Stimulated activated naive CD8-positive, alpha-beta T cell treated with anti-CD3 and anti-CD28 coated beads, Interleukin-15, Interleukin-2, amounts not matched to agents 100 ng/mL and 50 ng/mL, for 24 hours (primary cell): ENCODE measurements around the gene SALL3.

Source experiments
- H3K27ac Mint-ChIP-seq: one replicate; pipeline ENCODE4 v1.8.0; 2021; ENCODE audit warnings: mild to moderate bottlenecking, mixed read lengths
- H3K27me3 Mint-ChIP-seq: one replicate; pipeline ENCODE4 v1.8.0; 2021; ENCODE audit warnings: mixed read lengths
- H3K36me3 Mint-ChIP-seq: one replicate; pipeline ENCODE4 v1.8.0; 2021; ENCODE audit warnings: low read depth, mixed read lengths
- H3K4me1 Mint-ChIP-seq: one replicate; pipeline ENCODE4 v1.8.0; 2021; ENCODE audit warnings: low read depth, mixed read lengths
- H3K4me3 Mint-ChIP-seq: one replicate; pipeline ENCODE4 v1.8.0; 2021; ENCODE audit warnings: mild to moderate bottlenecking, mixed read lengths
- H3K9me3 Mint-ChIP-seq: one replicate; pipeline ENCODE4 v1.8.0; 2021; ENCODE audit warnings: mixed read lengths

SALL3 gene

GRCh38 chr18:78981989-78982620, 2.5 kb downstream of the SALL3 start:
- H3K27ac Mint-ChIP-seq, result no peak overlapping the region
- peaks cover 5% of the 10 kb centered on the region for H3K9me3 Mint-ChIP-seq
- peaks cover 14% of the 10 kb centered on the region for H3K4me1 Mint-ChIP-seq
- H3K27me3 Mint-ChIP-seq, result peaks cover 73% of the 10 kb centered on the region
- peaks cover 8% of the 10 kb centered on the region for H3K36me3 Mint-ChIP-seq
- peak overlapping the region; percentile 22 for H3K4me3 Mint-ChIP-seq

- H3K27me3 Mint-ChIP-seq, result peaks cover 72% of the 10 kb centered on the region
- peaks cover 9% of the 10 kb centered on the region for H3K4me1 Mint-ChIP-seq
- no peak overlapping the region for H3K27ac Mint-ChIP-seq
- H3K36me3 Mint-ChIP-seq, result peaks cover 4% of the 10 kb centered on the region
- H3K9me3 Mint-ChIP-seq, result peaks cover 5% of the 10 kb centered on the region
- no peak overlapping the region for H3K4me3 Mint-ChIP-seq
Measured at GRCh38 chr18:78983512-78983911, 3.9 kb downstream of the SALL3 start.

- Mint-ChIP-seq H3K27me3 (peaks cover 76% of the 10 kb centered on the region), H3K4me1 (peaks cover 7% of the 10 kb centered on the region), H3K9me3 (peaks cover 5% of the 10 kb centered on the region), H3K36me3 (peaks cover 4% of the 10 kb centered on the region), H3K27ac (no peak overlapping the region), H3K4me3 (no peak overlapping the region)
Measured at GRCh38 chr18:78984941-78985784, 5.5 kb downstream of the SALL3 start.

GRCh38 chr18:78986018-78986481, 6.4 kb downstream of the SALL3 start:
- H3K9me3 Mint-ChIP-seq, result peaks cover 5% of the 10 kb centered on the region
- peaks cover 4% of the 10 kb centered on the region for H3K36me3 Mint-ChIP-seq
- H3K27me3 Mint-ChIP-seq, result peaks cover 83% of the 10 kb centered on the region
- H3K4me3 Mint-ChIP-seq, result no peak overlapping the region
- H3K4me1 Mint-ChIP-seq, result peaks cover 7% of the 10 kb centered on the region
- no peak overlapping the region for H3K27ac Mint-ChIP-seq

GRCh38 chr18:78991446-78991845, 11.8 kb downstream of the SALL3 start:
- Mint-ChIP-seq H3K4me3 (no peak overlapping the region), H3K27me3 (peaks cover 35% of the 10 kb centered on the region), H3K9me3 (no peaks in the 10 kb centered on the region), H3K27ac (no peak overlapping the region), H3K4me1 (no peaks in the 10 kb centered on the region), H3K36me3 (no peaks in the 10 kb centered on the region)

GRCh38 chr18:78992041-78993011, 12.7 kb downstream of the SALL3 start:
- Mint-ChIP-seq H3K36me3 (no peaks in the 10 kb centered on the region), H3K9me3 (no peaks in the 10 kb centered on the region), H3K4me1 (no peaks in the 10 kb centered on the region), H3K27ac (no peak overlapping the region), H3K27me3 (peaks cover 28% of the 10 kb centered on the region), H3K4me3 (no peak overlapping the region)

- Mint-ChIP-seq H3K9me3 (no peaks in the 10 kb centered on the region), H3K27me3 (peaks cover 19% of the 10 kb centered on the region), H3K4me3 (no peak overlapping the region), H3K27ac (no peak overlapping the region), H3K4me1 (no peaks in the 10 kb centered on the region), H3K36me3 (no peaks in the 10 kb centered on the region)
Measured at GRCh38 chr18:78993014-78993926, 13.7 kb downstream of the SALL3 start.

- H3K4me3 Mint-ChIP-seq, result no peak overlapping the region
- no peak overlapping the region for H3K27ac Mint-ChIP-seq
- H3K9me3 Mint-ChIP-seq, result no peaks in the 10 kb centered on the region
- peaks cover 18% of the 10 kb centered on the region for H3K27me3 Mint-ChIP-seq
- H3K4me1 Mint-ChIP-seq, result no peaks in the 10 kb centered on the region
- no peaks in the 10 kb centered on the region for H3K36me3 Mint-ChIP-seq
Measured at GRCh38 chr18:78994000-78994399, 14.4 kb downstream of the SALL3 start.

GRCh38 chr18:78994531-78994930, 14.9 kb downstream of the SALL3 start:
- H3K27ac Mint-ChIP-seq, result no peak overlapping the region

GRCh38 chr18:78994977-78995582, 15.5 kb downstream of the SALL3 start:
- H3K4me3 Mint-ChIP-seq, result no peak overlapping the region
- no peaks in the 10 kb centered on the region for H3K36me3 Mint-ChIP-seq
- peaks cover 22% of the 10 kb centered on the region for H3K27me3 Mint-ChIP-seq
- no peaks in the 10 kb centered on the region for H3K9me3 Mint-ChIP-seq
- no peak overlapping the region for H3K27ac Mint-ChIP-seq
- H3K4me1 Mint-ChIP-seq, result no peaks in the 10 kb centered on the region

More at GRCh38 chr18:78994531-78994930, 14.9 kb downstream of the SALL3 start:
- H3K4me1 Mint-ChIP-seq, result no peaks in the 10 kb centered on the region
- peaks cover 22% of the 10 kb centered on the region for H3K27me3 Mint-ChIP-seq
- no peaks in the 10 kb centered on the region for H3K9me3 Mint-ChIP-seq
- H3K36me3 Mint-ChIP-seq, result no peaks in the 10 kb centered on the region
- no peak overlapping the region for H3K4me3 Mint-ChIP-seq

- peaks cover 14% of the 10 kb centered on the region for H3K27me3 Mint-ChIP-seq
- no peak overlapping the region for H3K27ac Mint-ChIP-seq
- no peak overlapping the region for H3K4me3 Mint-ChIP-seq
- no peaks in the 10 kb centered on the region for H3K4me1 Mint-ChIP-seq
- no peaks in the 10 kb centered on the region for H3K36me3 Mint-ChIP-seq
- H3K9me3 Mint-ChIP-seq, result no peaks in the 10 kb centered on the region
Measured at GRCh38 chr18:78995740-78996395, 16.2 kb downstream of the SALL3 start.

GRCh38 chr18:78996741-78997490, 17.3 kb downstream of the SALL3 start:
- Mint-ChIP-seq H3K4me1 (no peaks in the 10 kb centered on the region), H3K9me3 (no peaks in the 10 kb centered on the region), H3K27ac (no peak overlapping the region), H3K27me3 (peaks cover 11% of the 10 kb centered on the region), H3K36me3 (no peaks in the 10 kb centered on the region), H3K4me3 (no peak overlapping the region)
